HepG2 (cell line): Measurements from ENCODE around the gene DIABLO. TPM values are rescaled to one million over a fixed set of nuclear protein-coding genes. Genes with fewer than 3 reads are reported as not detected.

Source experiments
- ATAC-seq: fragments of 200-7000 bp; cut with Tn5 transposase; 3 replicates; pipeline ENCODE4 v1.9.1; 2020; ENCODE audit warnings: mild to moderate bottlenecking, moderate library complexity
- BruUV-seq: library from RNA; stranded (reverse); fragments of 400-500 nt; replicated peaks from 2 replicates; lab custom pipeline; 2021; lab: Mats Ljungman, UMichigan
- CTCF ChIA-PET: fragments of 300-600 bp; formaldehyde crosslinking; extraction: SDS; loops from one replicate; lab custom pipeline; 2021; ENCODE audit warnings: low total read pairs, inconsistent platforms, low intra/inter-chr PET ratio; lab: Yijun Ruan, JAX
- POLR2A ChIA-PET: fragments of 350-600 bp; sonication (Branson Sonifier 250); formaldehyde crosslinking; loops from one replicate; lab custom pipeline; 2020; ENCODE audit warnings: antibody characterized with exemption, inconsistent platforms; lab: Yijun Ruan, JAX
- DNase-seq: peaks from one replicate; pipeline ENCODE4 v3.0.0-alpha.2; 2015; ENCODE audit warnings: low spot score
- FAIRE-seq: peaks from 3 replicates; lab custom pipeline; 2011; peaks lifted over from hg19 to GRCh38; lab: Jason Lieb, UNC
- H2AFZ ChIP-seq: one replicate; pipeline ENCODE4 v1.6.1; 2011; ENCODE audit warnings: low read length, inconsistent platforms
- H3K27ac ChIP-seq: fragments of 300-600 bp; 3 replicates; pipeline ENCODE4 v1.8.0; 2011; ENCODE audit warnings: mixed run types, mild to moderate bottlenecking, mixed read lengths, low read length, inconsistent platforms; ENCODE audit not compliant: insufficient read depth; ENCODE audit errors: extremely low read length
- H3K27me3 ChIP-seq, 2 experiments: fragments of 200-600 bp in 1 of 2; 2 replicates in 1 of 2; 3 replicates in 1 of 2; pipeline versions ENCODE4 v1.6.0 to v1.8.0; 2011; ENCODE audit warnings: low read length in 2 of 2, mild to moderate bottlenecking in 2 of 2, moderate library complexity in 2 of 2, inconsistent platforms in 1 of 2; ENCODE audit not compliant: insufficient read depth in 2 of 2, control insufficient read depth in 1 of 2
- H3K36me3 ChIP-seq, 2 experiments: fragments of 200-600 bp in 1 of 2; replicated peaks in 1 of 2; 2 replicates in 1 of 2; 3 replicates in 1 of 2; pipeline versions ENCODE4 v1.5.1 to v1.8.0; 2011; ENCODE audit warnings: low read length in 2 of 2, inconsistent platforms in 1 of 2; ENCODE audit not compliant: insufficient read depth in 2 of 2, control insufficient read depth in 1 of 2
- H3K4me1 ChIP-seq: 2 replicates; pipeline ENCODE4 v1.5.1; 2012; ENCODE audit warnings: low read length, inconsistent platforms; ENCODE audit not compliant: insufficient read depth
- H3K4me2 ChIP-seq: 2 replicates; pipeline ENCODE4 v1.6.0; 2011; ENCODE audit warnings: low read depth, low read length, inconsistent platforms
- H3K4me3 ChIP-seq, 3 experiments: fragments of 200-600 bp in 1 of 3; sonication (generic), shearing (Covaris generic) in 1 of 3; replicated peaks in 1 of 3; 2 replicates each; pipeline ENCODE4 v1.5.1; 2011 to 2016; ENCODE audit warnings: low read length in 3 of 3, inconsistent platforms in 2 of 3, low read depth in 2 of 3, mild to moderate bottlenecking in 2 of 3, control low read depth in 1 of 3, mixed read lengths in 1 of 3; ENCODE audit not compliant: insufficient read depth in 1 of 3
- H3K79me2 ChIP-seq: one replicate; pipeline ENCODE4 v1.6.1; 2011; ENCODE audit warnings: low read length, inconsistent platforms; ENCODE audit not compliant: insufficient read depth
- H3K9ac ChIP-seq: 2 replicates; pipeline ENCODE4 v1.6.0; 2011; ENCODE audit warnings: mild to moderate bottlenecking, low read depth, low read length, inconsistent platforms; ENCODE audit not compliant: insufficient read depth
- H3K9me3 ChIP-seq: 2 replicates; pipeline ENCODE4 v1.5.1; 2012; ENCODE audit warnings: mild to moderate bottlenecking, low read length
- H4K20me1 ChIP-seq: 2 replicates; pipeline ENCODE4 v1.6.0; 2011; ENCODE audit warnings: inconsistent platforms, mild to moderate bottlenecking, low read length, moderate library complexity; ENCODE audit not compliant: insufficient read depth
- BATF2 ChIP-seq: sonication (generic); formaldehyde crosslinking; IDR thresholded peaks from 2 replicates; pipeline ENCODE4 v1.8.0; 2022; ENCODE audit warnings: mild to moderate bottlenecking, missing genetic modification reagents, moderate library complexity
- ELF3 ChIP-seq: IDR thresholded peaks from 2 replicates; pipeline ENCODE4 v1.6.1; 2016; ENCODE audit warnings: missing genetic modification reagents, missing compliant biosample characterization
- FOXA1 ChIP-seq, 2 experiments: fragments of 450-650 bp in 1 of 2; sonication (generic) in 1 of 2; formaldehyde crosslinking in 1 of 2; IDR thresholded peaks; 2 replicates each; pipeline versions ENCODE4 v1.4.0 to v1.6.1; 2016 to 2020; ENCODE audit warnings: missing genetic modification reagents in 1 of 2
- HMGXB4 ChIP-seq, 2 experiments: sonication (generic) in 1 of 2; formaldehyde crosslinking in 1 of 2; IDR thresholded peaks; 2 replicates each; pipeline versions ENCODE4 v1.4.0 to v1.6.1; 2018 to 2020; ENCODE audit warnings: missing genetic modification reagents in 2 of 2, borderline replicate concordance in 1 of 2, low read depth in 1 of 2, mild to moderate bottlenecking in 1 of 2, missing biosample characterization in 1 of 2
- PHF21A ChIP-seq: sonication (generic); formaldehyde crosslinking; IDR thresholded peaks from 2 replicates; pipeline ENCODE4 v1.5.0; 2020; ENCODE audit warnings: mild to moderate bottlenecking, missing genetic modification reagents
- PREB ChIP-seq: sonication (generic); formaldehyde crosslinking; IDR thresholded peaks from 2 replicates; pipeline ENCODE4 v1.4.0; 2020; ENCODE audit warnings: missing genetic modification reagents
- ZNF17 ChIP-seq: sonication (generic); formaldehyde crosslinking; IDR thresholded peaks from 2 replicates; pipeline ENCODE4 v1.5.0; 2020; ENCODE audit warnings: mild to moderate bottlenecking, missing genetic modification reagents
- ZNF44 ChIP-seq: sonication (generic); formaldehyde crosslinking; IDR thresholded peaks from 2 replicates; pipeline ENCODE4 v1.5.1; 2020; ENCODE audit warnings: mild to moderate bottlenecking, missing genetic modification reagents
- ZNF569 ChIP-seq: sonication (generic); formaldehyde crosslinking; IDR thresholded peaks from 2 replicates; pipeline ENCODE4 v1.5.0; 2020; ENCODE audit warnings: mild to moderate bottlenecking, missing genetic modification reagents, moderate library complexity, borderline replicate concordance
- ZNF703 ChIP-seq: sonication (generic); formaldehyde crosslinking; IDR thresholded peaks from 2 replicates; pipeline ENCODE4 v1.5.1; 2020; ENCODE audit warnings: missing genetic modification reagents, mild to moderate bottlenecking, moderate library complexity, borderline replicate concordance
- WGBS: methylation state at CpG from one replicate; pipeline ENCODE4 v1.1.6; 2017; ENCODE audit warnings: low lambda C conversion rate; 5-methylcytosine and 5-hydroxymethylcytosine counted together
- in situ Hi-C: cut with HindIII; loops from 2 replicates; pipeline ENCODE4 v1.10.0; 2017; ENCODE audit warnings: low pct_unique_long_range_greater_than_20kb; ENCODE audit not compliant: extremely low pct_ligation_motif_present
- intact Hi-C: fragments of 100-400 bp; cut with micrococcal nuclease; formaldehyde crosslinking; loops from one replicate; pipeline ENCODE4 v1.10.0; 2022; ENCODE audit not compliant: unreplicated experiment
- polyA plus RNA-seq, 8 experiments: library from polyadenylated mRNA; depleted of rRNA in 3 of 8; stranded (reverse) in 7 of 8; unstranded in 1 of 8; fragments of >200 nt; fragmentation: Illumina TruSeq in 4 of 8; extraction: Trizol in 4 of 8; gene quantifications; 2 replicates each; pipeline versions ENCODE4 v1.2.1 to v1.2.3, GENCODE V29; 2011 to 2016; ENCODE audit warnings: low read depth in 4 of 8, missing spikeins in 1 of 8, mixed read lengths in 1 of 8; ENCODE audit not compliant: insufficient read depth in 1 of 8
- total RNA-seq, 5 experiments: library from RNA; depleted of rRNA; stranded (reverse); fragments of >200 nt; fragmentation: Illumina TruSeq; extraction: Trizol; gene quantifications; 2 replicates each; pipeline ENCODE4 v1.2.3, GENCODE V29; 2016; ENCODE audit warnings: low read depth in 1 of 5
- TF ChIP-seq, protein P1 (sequence below): sonication (generic); formaldehyde crosslinking; IDR thresholded peaks from 2 replicates; pipeline ENCODE4 v1.4.0; 2020; ENCODE audit warnings: low read depth, mild to moderate bottlenecking, missing genetic modification reagents
- TF ChIP-seq, protein P2 (sequence below): sonication (generic); formaldehyde crosslinking; IDR thresholded peaks from 2 replicates; pipeline ENCODE4 v1.8.0; 2022; ENCODE audit warnings: mild to moderate bottlenecking, missing genetic modification reagents, moderate library complexity

The DIABLO gene
- total and polyA plus RNA-seq, 2 of the 13 experiments (the other 11 are each of a cell fraction or from before 2014, with no cell fraction given), result 20.7 to 70.9 TPM

DNA sequence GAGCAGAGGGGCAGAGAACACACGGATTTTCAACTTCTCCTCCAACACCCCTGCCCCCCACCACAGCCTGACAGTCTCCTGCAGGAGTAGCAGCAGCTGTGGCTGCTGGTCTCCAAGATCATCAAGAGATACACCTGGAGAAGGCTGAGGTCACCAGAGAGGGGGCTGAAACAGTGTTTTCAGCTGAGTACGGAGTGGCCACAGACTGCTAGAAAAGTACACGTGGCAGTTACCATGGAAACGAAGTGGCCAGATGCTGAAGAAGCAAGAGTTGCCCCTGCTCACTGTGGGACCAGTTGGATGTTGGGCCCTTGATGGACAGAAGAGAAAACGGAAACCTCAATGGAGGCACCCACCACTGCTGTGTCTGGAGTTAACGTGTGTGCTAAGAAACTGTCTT is 4.9 kb upstream of the DIABLO start:
- DNase-seq, result no peak
- H3K27me3 ChIP-seq, result no peaks in the 10 kb centered on the region
- H3K4me1 ChIP-seq, result peaks cover 9% of the 10 kb centered on the region
- H4K20me1 ChIP-seq, result no peaks in the 10 kb centered on the region
- no peak overlapping the region for H3K9ac ChIP-seq
- no peak overlapping the region for H3K27ac ChIP-seq
- in situ Hi-C loops, result no loop called here
- TF ChIP-seq PREB (CRISPR knock-in tag) (no peak), FOXA1 (IDR thresholded peaks at IDR 0.05) (no peak), FOXA1 (CRISPR knock-in tag; IDR thresholded peaks at IDR 0.05) (no peak), ELF3 (no peak), HMGXB4 (CRISPR knock-in tag; IDR thresholded peaks at IDR 0.05; ENCODE audit: borderline replicate concordance in 1 of 2, low read depth in 1 of 2) (no peak), ZNF44 (CRISPR knock-in tag) (no peak), PHF21A (no peak), ZNF569 (CRISPR knock-in tag) (no peak), ZNF703 (CRISPR knock-in tag) (no peak), BATF2 (CRISPR knock-in tag) (no peak), ZNF17 (CRISPR knock-in tag) (no peak)
- TF ChIP-seq, protein P1, sequence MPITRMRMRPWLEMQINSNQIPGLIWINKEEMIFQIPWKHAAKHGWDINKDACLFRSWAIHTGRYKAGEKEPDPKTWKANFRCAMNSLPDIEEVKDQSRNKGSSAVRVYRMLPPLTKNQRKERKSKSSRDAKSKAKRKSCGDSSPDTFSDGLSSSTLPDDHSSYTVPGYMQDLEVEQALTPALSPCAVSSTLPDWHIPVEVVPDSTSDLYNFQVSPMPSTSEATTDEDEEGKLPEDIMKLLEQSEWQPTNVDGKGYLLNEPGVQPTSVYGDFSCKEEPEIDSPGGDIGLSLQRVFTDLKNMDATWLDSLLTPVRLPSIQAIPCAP (CRISPR knock-in tag), result no peak
- TF ChIP-seq, protein P2, sequence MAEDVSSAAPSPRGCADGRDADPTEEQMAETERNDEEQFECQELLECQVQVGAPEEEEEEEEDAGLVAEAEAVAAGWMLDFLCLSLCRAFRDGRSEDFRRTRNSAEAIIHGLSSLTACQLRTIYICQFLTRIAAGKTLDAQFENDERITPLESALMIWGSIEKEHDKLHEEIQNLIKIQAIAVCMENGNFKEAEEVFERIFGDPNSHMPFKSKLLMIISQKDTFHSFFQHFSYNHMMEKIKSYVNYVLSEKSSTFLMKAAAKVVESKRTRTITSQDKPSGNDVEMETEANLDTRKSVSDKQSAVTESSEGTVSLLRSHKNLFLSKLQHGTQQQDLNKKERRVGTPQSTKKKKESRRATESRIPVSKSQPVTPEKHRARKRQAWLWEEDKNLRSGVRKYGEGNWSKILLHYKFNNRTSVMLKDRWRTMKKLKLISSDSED (CRISPR knock-in tag), result no peak
- peaks cover 3 to 44% of the 10 kb centered on the region in 2 experiments for H3K36me3 ChIP-seq
- POLR2A ChIA-PET, result no interaction called here
- no peaks in the 10 kb centered on the region for H3K79me2 ChIP-seq
- H3K4me3 ChIP-seq, result no peak overlapping the region
- CTCF ChIA-PET, result no interaction called here
- WGBS, result 69% methylated on average over 6 of the region's 6 CpGs
- H3K4me2 ChIP-seq, result no peak overlapping the region
- no peaks in the 10 kb centered on the region for H3K9me3 ChIP-seq
- no TSS peak for BruUV-seq
- ATAC-seq, result no peak
- no peak for FAIRE-seq
- intact Hi-C loops, result no loop called here
- H2AFZ ChIP-seq, result no peak overlapping the region
